Chondrocyte (in vitro differentiated cells): ENCODE results near the gene TBC1D21. TPM values are rescaled to one million over a fixed set of nuclear protein-coding genes. Genes with fewer than 3 reads are reported as not detected.

ENCODE experiments used
- DNase-seq: peaks from one replicate; pipeline ENCODE4 v3.0.0; 2021; ENCODE audit warnings: mixed read lengths, low spot score
- H3K27ac Mint-ChIP-seq: one replicate; pipeline ENCODE4 v1.8.0; 2021; ENCODE audit warnings: mild to moderate bottlenecking, moderate library complexity, mixed read lengths; ENCODE audit not compliant: unreplicated experiment
- H3K27me3 Mint-ChIP-seq: 2 replicates; pipeline ENCODE4 v1.8.0; 2021; ENCODE audit warnings: low read depth, mixed read lengths
- H3K36me3 Mint-ChIP-seq: 2 replicates; pipeline ENCODE4 v1.8.0; 2021; ENCODE audit warnings: low read depth, mixed read lengths
- H3K4me1 Mint-ChIP-seq: 2 replicates; pipeline ENCODE4 v1.8.0; 2021; ENCODE audit warnings: low read depth, mild to moderate bottlenecking, mixed read lengths
- H3K4me3 Mint-ChIP-seq: one replicate; pipeline ENCODE4 v1.8.0; 2021; ENCODE audit warnings: mild to moderate bottlenecking, moderate library complexity, mixed read lengths; ENCODE audit not compliant: unreplicated experiment
- H3K9me3 Mint-ChIP-seq: 2 replicates; pipeline ENCODE4 v1.8.0; 2021; ENCODE audit warnings: low read depth, mixed read lengths
- CTCF ChIP-seq: fragments of 200-600 bp; sonication (generic); IDR thresholded peaks from 2 replicates; pipeline ENCODE4 v1.5.0; 2021; ENCODE audit warnings: antibody characterized with exemption, mild to moderate bottlenecking, moderate library complexity
- total RNA-seq: library from RNA; stranded (reverse); gene quantifications from 3 replicates; pipeline ENCODE4 v1.2.1, GENCODE V29; 2021

Gene TBC1D21
- total RNA-seq, 1 donor from 2014 or later: not detected

- no peak for DNase-seq
- H3K4me1 Mint-ChIP-seq: no peaks in the 10 kb centered on the region
- peaks cover 62% of the 10 kb centered on the region for H3K27me3 Mint-ChIP-seq
- H3K9me3 Mint-ChIP-seq: peaks cover under 1% of the 10 kb centered on the region
- no peak overlapping the region for H3K4me3 Mint-ChIP-seq
- H3K36me3 Mint-ChIP-seq: no peaks in the 10 kb centered on the region
- no peak overlapping the region for H3K27ac Mint-ChIP-seq
- TF ChIP-seq CTCF: no peak
Observed at GRCh38 chr15:73858062-73858461, 15.3 kb upstream of the TBC1D21 start.

- Mint-ChIP-seq H3K27me3 (peaks cover 66% of the 10 kb centered on the region), H3K4me1 (no peaks in the 10 kb centered on the region), H3K4me3 (no peak overlapping the region), H3K36me3 (peaks cover 5% of the 10 kb centered on the region), H3K9me3 (peaks cover 13% of the 10 kb centered on the region), H3K27ac (no peak overlapping the region)
- TF ChIP-seq CTCF: no peak
- no peak for DNase-seq
Observed at GRCh38 chr15:73862276-73862675, 11.1 kb upstream of the TBC1D21 start.

- no peak for DNase-seq
- no peaks in the 10 kb centered on the region for H3K4me1 Mint-ChIP-seq
- peaks cover 69% of the 10 kb centered on the region for H3K27me3 Mint-ChIP-seq
- no peak for TF ChIP-seq CTCF
- H3K9me3 Mint-ChIP-seq: peaks cover 13% of the 10 kb centered on the region
- H3K4me3 Mint-ChIP-seq: no peak overlapping the region
- H3K27ac Mint-ChIP-seq: no peak overlapping the region
- H3K36me3 Mint-ChIP-seq: peaks cover 5% of the 10 kb centered on the region
Observed at GRCh38 chr15:73865379-73865778, 8.0 kb upstream of the TBC1D21 start.

GRCh38 chr15:73865904-73866303 is 7.5 kb upstream of the TBC1D21 start:
- no peak overlapping the region for H3K27ac Mint-ChIP-seq
- DNase-seq: no peak
- no peaks in the 10 kb centered on the region for H3K4me1 Mint-ChIP-seq
- peaks cover 69% of the 10 kb centered on the region for H3K27me3 Mint-ChIP-seq
- H3K36me3 Mint-ChIP-seq: peaks cover 5% of the 10 kb centered on the region
- no peak overlapping the region for H3K4me3 Mint-ChIP-seq
- TF ChIP-seq CTCF: no peak
- peaks cover 13% of the 10 kb centered on the region for H3K9me3 Mint-ChIP-seq

GRCh38 chr15:73866481-73866880 is 6.9 kb upstream of the TBC1D21 start:
- DNase-seq: no peak
- Mint-ChIP-seq H3K27me3 (peaks cover 73% of the 10 kb centered on the region), H3K9me3 (peaks cover 13% of the 10 kb centered on the region), H3K36me3 (peaks cover 5% of the 10 kb centered on the region), H3K4me1 (no peaks in the 10 kb centered on the region), H3K27ac (no peak overlapping the region), H3K4me3 (no peak overlapping the region)
- TF ChIP-seq CTCF: no peak
